GM23248 (cell line): Measurements from ENCODE around the gene RPRD1B.

Experiments
- EZH2 ChIP-seq: fragments of 200-600 bp; sonication (generic); IDR thresholded peaks from 2 replicates; pipeline ENCODE4 v1.6.1; 2018; ENCODE audit warnings: antibody characterized with exemption, mild to moderate bottlenecking; ENCODE audit not compliant: insufficient read depth, poor library complexity, severe bottlenecking
- EZH2phosphoT487 ChIP-seq: fragments of 200-600 bp; sonication (generic); IDR thresholded peaks from 2 replicates; pipeline ENCODE4 v1.6.1; 2018; ENCODE audit warnings: antibody characterized with exemption, moderate library complexity, mild to moderate bottlenecking, low read depth; ENCODE audit not compliant: insufficient read depth

GRCh38 chr20:38005903-38006302 is 27.6 kb upstream of the RPRD1B start:
- TF ChIP-seq EZH2phosphoT487 (no peak), EZH2 (no peak)
